ENCODE results near the gene CACYBP.
"Not testable (repeated sequence)": the region's sequence is repeated elsewhere in the genome, so short reads cannot be mapped to it uniquely, and the experiment has no call there.

Gene CACYBP

GRCh38 chr1:175005085-175005783 lies 5.5 kb downstream of the CACYBP start:
- Mint-ChIP-seq H3K4me3 (no peak overlapping the region), H3K27me3 (no peaks in the 10 kb centered on the region), H3K27ac (peak overlapping the region; percentile 4), H3K9me3 (no peaks in the 10 kb centered on the region), H3K36me3 (ENCODE audit: low read depth) (peaks cover 45% of the 10 kb centered on the region), H3K4me1 (ENCODE audit: low read depth) (peaks cover 44% of the 10 kb centered on the region)
- intact Hi-C loops (cut with micrococcal nuclease), result no loop called here

DNA sequence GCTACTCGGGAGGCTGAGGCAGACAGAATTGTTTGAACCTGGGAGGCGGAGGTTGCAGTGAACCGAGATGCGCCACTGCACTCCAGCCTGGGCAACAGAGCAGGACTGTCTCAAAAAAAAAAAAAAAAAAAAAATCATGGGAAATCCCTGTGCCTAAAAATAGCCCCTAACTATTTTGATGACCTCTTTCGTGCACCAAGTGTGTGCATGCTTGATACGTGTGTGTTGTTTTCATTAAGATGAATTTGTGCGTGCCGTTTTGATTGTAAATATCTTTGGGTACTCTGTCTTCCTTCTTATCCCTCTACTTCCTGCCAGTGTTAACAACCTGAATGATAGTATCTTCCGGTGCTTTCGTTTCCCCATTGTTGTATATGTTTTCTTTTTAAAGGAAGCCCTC lies 9.8 kb downstream of the CACYBP start:
- Mint-ChIP-seq H3K36me3 (ENCODE audit: low read depth) (peaks cover 87% of the 10 kb centered on the region), H3K9me3 (no peaks in the 10 kb centered on the region), H3K27ac (no peak overlapping the region), H3K27me3 (no peaks in the 10 kb centered on the region), H3K4me3 (no peak overlapping the region), H3K4me1 (ENCODE audit: low read depth) (peaks cover 11% of the 10 kb centered on the region)
- intact Hi-C loops (cut with micrococcal nuclease), result no loop called here

DNA sequence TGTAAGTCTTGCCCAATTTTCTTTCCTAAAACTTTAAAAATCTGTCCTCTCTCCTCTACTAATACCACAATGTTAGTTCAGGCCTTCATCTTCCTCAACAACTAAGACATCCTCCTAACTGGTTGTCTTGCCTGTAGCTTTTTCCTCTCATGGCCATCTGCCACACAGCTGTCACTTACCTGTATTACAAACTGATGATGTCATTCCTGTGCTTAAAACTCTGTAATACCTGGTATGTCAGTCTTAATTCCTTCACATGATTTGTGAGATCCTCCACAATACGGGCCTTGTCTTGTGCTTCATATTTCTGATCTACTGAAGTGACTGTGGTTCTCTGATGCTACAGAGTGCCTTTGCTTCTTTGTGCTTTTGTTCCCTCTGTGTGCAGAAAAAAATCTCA lies 13.7 kb downstream of the CACYBP start:
- Mint-ChIP-seq H3K36me3 (ENCODE audit: low read depth) (peaks cover 97% of the 10 kb centered on the region), H3K9me3 (no peaks in the 10 kb centered on the region), H3K27ac (no peak overlapping the region), H3K27me3 (no peaks in the 10 kb centered on the region), H3K4me3 (no peak overlapping the region), H3K4me1 (ENCODE audit: low read depth) (peaks cover 5% of the 10 kb centered on the region)
- intact Hi-C loops (cut with micrococcal nuclease), result no loop called here

DNA sequence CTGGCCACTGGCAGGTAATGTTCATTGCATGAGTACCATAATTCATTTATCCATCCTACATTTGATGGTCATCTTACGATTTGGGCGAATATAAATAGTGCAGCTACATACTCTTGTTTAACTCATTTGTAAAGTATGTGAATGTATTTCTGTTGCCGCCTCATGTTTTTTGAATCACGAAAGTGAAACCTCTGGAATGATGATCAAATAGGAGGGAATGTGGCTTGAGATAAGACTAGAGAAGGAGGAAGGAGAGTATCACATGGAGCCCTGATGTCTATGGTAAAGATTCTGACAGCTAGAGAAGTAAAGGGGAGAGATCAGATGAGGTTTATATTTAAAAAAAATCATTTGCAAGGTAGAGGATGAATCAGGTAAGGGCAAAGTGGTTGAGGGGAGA lies 15.5 kb downstream of the CACYBP start:
- intact Hi-C loops (cut with micrococcal nuclease), result no loop called here

GRCh38 chr1:175019524-175019923 lies 19.8 kb downstream of the CACYBP start:
- intact Hi-C loops (cut with micrococcal nuclease), result no loop called here
- H3K27ac Mint-ChIP-seq, result no peak overlapping the region
- no peak overlapping the region for H3K4me3 Mint-ChIP-seq
- no peaks in the 10 kb centered on the region for H3K9me3 Mint-ChIP-seq
- peaks cover 62% of the 10 kb centered on the region for H3K36me3 Mint-ChIP-seq (ENCODE audit: low read depth)
- H3K27me3 Mint-ChIP-seq, result no peaks in the 10 kb centered on the region
- peaks cover 30% of the 10 kb centered on the region for H3K4me1 Mint-ChIP-seq (ENCODE audit: low read depth)

More for the DNA sequence above, 15.5 kb downstream of the CACYBP start:
- Mint-ChIP-seq H3K4me3 (no peak overlapping the region), H3K27ac (no peak overlapping the region), H3K27me3 (no peaks in the 10 kb centered on the region), H3K9me3 (no peaks in the 10 kb centered on the region), H3K4me1 (ENCODE audit: low read depth) (peaks cover 10% of the 10 kb centered on the region), H3K36me3 (ENCODE audit: low read depth) (peaks cover 83% of the 10 kb centered on the region)

DNA sequence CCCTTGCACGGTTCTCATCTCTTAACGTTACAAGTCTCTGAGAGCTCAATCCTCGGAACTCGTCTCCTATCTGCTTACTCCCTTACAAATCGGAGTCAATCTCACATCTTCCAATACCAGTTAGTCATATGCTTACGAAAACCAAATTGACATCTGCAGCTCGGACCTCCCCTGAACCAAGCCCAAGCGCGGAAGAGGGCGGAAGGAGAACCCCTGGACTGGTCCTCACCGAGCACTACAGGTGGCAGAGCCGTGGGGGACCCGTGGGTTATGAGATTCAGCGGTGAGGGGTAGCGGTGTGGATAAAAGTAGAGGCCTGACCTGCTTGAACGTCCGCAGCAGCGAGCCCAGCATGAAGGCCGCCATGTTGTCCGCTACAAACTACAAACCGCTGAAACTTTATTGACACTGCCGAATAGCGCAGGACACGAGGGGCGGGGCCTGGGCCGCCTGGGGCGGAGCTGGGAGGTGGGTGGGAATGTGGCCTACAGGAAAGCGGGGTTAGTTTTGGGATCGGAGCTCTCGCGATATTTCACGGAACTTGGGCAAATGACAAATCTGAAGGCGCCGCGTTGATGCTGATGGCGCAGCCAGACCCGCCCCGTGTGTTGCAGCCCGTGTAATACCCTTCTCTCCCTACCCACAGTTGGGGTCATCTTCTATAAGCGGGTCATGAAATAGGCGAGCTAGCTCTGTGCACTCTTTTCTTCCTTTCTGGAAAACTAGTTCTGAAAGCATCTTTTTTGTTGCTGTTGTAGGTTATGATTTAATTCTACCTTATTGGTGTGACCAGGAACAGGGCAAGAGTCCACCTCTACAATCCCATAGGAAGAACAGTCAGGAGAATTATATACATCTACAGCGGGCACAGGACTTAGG lies 23.5 kb downstream of the CACYBP start, which contains the start of gene MRPS14:
TSS of gene MRPS14 (minus strand) at position 383 of the 879 bp plus-strand sequence. CDS start at position 366, 17 bp downstream.
- intact Hi-C loops (cut with micrococcal nuclease), result loop anchor here (1.0 to 10.0 kb wide), 2 partner anchors 24 to 1182 kb away; partner anchors contain the start of genes CACYBP and COP1
- Mint-ChIP-seq H3K27me3 (no peaks in the 10 kb centered on the region), H3K4me1 (ENCODE audit: low read depth) (peaks cover 24% of the 10 kb centered on the region), H3K27ac (peak within 1 kb of the TSS; percentile 90), H3K4me3 (peak within 1 kb of the TSS; percentile 79), H3K36me3 (ENCODE audit: low read depth) (peaks cover 24% of the 10 kb centered on the region), H3K9me3 (no peaks in the 10 kb centered on the region)

- H3K27me3 Mint-ChIP-seq, H3K9me3 Mint-ChIP-seq: not testable (repeated sequence)
- H3K4me3 Mint-ChIP-seq, result peak overlapping the region; percentile 79
- peaks cover 24% of the 10 kb centered on the region for H3K4me1 Mint-ChIP-seq (ENCODE audit: low read depth)
- intact Hi-C loops (cut with micrococcal nuclease), result loop anchor here (1.0 to 10.0 kb wide), 2 partner anchors 25 to 1181 kb away; partner anchors contain the start of genes CACYBP and COP1
- peak overlapping the region; percentile 90 for H3K27ac Mint-ChIP-seq
- H3K36me3 Mint-ChIP-seq (ENCODE audit: low read depth), result peaks cover 24% of the 10 kb centered on the region
Measured at GRCh38 chr1:175023922-175024242, 24.1 kb downstream of the CACYBP start.

GRCh38 chr1:175024773-175025172 lies 25.0 kb downstream of the CACYBP start:
- H3K27ac Mint-ChIP-seq, result no peak overlapping the region
- peaks cover 30% of the 10 kb centered on the region for H3K4me1 Mint-ChIP-seq (ENCODE audit: low read depth)
- intact Hi-C loops (cut with micrococcal nuclease), result loop anchor here (5.0 to 10.0 kb wide), 2 partner anchors 293 to 1180 kb away; partner anchors contain the start of gene COP1
- no peak overlapping the region for H3K4me3 Mint-ChIP-seq
- H3K9me3 Mint-ChIP-seq, result no peaks in the 10 kb centered on the region
- no peaks in the 10 kb centered on the region for H3K27me3 Mint-ChIP-seq
- peaks cover 24% of the 10 kb centered on the region for H3K36me3 Mint-ChIP-seq (ENCODE audit: low read depth)

- Mint-ChIP-seq H3K4me3 (no peak overlapping the region), H3K36me3 (ENCODE audit: low read depth) (no peaks in the 10 kb centered on the region), H3K9me3 (no peaks in the 10 kb centered on the region), H3K27me3 (no peaks in the 10 kb centered on the region), H3K27ac (no peak overlapping the region), H3K4me1 (ENCODE audit: low read depth) (peaks cover 10% of the 10 kb centered on the region)
- intact Hi-C loops (cut with micrococcal nuclease), result no loop called here
Measured at GRCh38 chr1:175033953-175034352, 34.2 kb downstream of the CACYBP start.

GRCh38 chr1:175034775-175035174 lies 35.0 kb downstream of the CACYBP start:
- Mint-ChIP-seq H3K27me3 (no peaks in the 10 kb centered on the region), H3K4me3 (no peak overlapping the region), H3K36me3 (ENCODE audit: low read depth) (no peaks in the 10 kb centered on the region), H3K4me1 (ENCODE audit: low read depth) (peaks cover 5% of the 10 kb centered on the region), H3K9me3 (no peaks in the 10 kb centered on the region), H3K27ac (no peak overlapping the region)
- intact Hi-C loops (cut with micrococcal nuclease), result no loop called here

GRCh38 chr1:175035865-175036264 lies 36.1 kb downstream of the CACYBP start:
- intact Hi-C loops (cut with micrococcal nuclease), result no loop called here
- no peaks in the 10 kb centered on the region for H3K27me3 Mint-ChIP-seq
- H3K9me3 Mint-ChIP-seq, result no peaks in the 10 kb centered on the region
- H3K36me3 Mint-ChIP-seq (ENCODE audit: low read depth), result no peaks in the 10 kb centered on the region
- H3K27ac Mint-ChIP-seq, result no peak overlapping the region
- H3K4me3 Mint-ChIP-seq, result no peak overlapping the region
- H3K4me1 Mint-ChIP-seq (ENCODE audit: low read depth), result peaks cover 5% of the 10 kb centered on the region

DNA sequence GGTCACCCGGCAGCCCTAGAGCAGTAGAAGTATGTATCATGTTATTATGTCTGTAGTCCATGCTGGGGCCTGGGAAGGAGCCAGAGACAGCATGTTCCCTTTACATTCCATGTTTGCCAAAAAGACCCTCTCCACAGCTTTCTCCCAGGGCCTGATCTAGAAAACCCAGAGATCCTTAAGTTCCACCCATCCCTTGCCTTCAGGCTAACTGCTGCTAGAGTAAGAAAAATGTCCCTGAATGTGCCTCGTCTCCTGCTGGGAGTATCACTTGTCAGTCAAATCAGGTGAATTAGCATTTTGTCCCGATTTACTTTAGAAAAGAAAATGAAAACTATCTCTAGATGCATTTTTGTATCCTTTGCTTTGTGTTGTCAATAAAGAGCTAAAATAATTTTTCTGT lies 36.7 kb downstream of the CACYBP start:
- intact Hi-C loops (cut with micrococcal nuclease), result no loop called here
- Mint-ChIP-seq H3K27ac (no peak overlapping the region), H3K4me1 (ENCODE audit: low read depth) (peaks cover 5% of the 10 kb centered on the region), H3K9me3 (no peaks in the 10 kb centered on the region), H3K27me3 (no peaks in the 10 kb centered on the region), H3K4me3 (no peak overlapping the region), H3K36me3 (ENCODE audit: low read depth) (no peaks in the 10 kb centered on the region)

DNA sequence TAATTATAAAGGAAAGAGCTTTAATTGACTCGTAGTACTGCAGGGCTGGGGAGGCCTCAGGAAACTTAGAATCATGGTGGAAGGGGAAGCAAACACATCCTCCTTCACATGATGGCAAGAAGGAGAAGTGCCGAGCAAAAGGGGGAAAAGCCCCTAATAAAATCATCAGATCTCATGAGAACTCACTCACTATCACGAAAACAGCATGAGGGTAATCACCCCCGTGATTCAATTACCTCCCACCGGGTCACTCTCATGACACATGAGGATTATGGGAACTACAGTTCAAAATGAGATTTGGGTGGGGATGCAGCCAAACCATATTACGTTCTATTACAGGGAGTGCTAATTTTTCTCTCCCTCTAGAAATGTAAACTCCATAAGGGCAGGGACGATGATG lies 37.7 kb downstream of the CACYBP start:
- intact Hi-C loops (cut with micrococcal nuclease), result no loop called here
- H3K4me3 Mint-ChIP-seq, result no peak overlapping the region
- H3K4me1 Mint-ChIP-seq (ENCODE audit: low read depth), result peaks cover 5% of the 10 kb centered on the region
- no peaks in the 10 kb centered on the region for H3K27me3 Mint-ChIP-seq
- no peaks in the 10 kb centered on the region for H3K9me3 Mint-ChIP-seq
- no peak overlapping the region for H3K27ac Mint-ChIP-seq
- H3K36me3 Mint-ChIP-seq (ENCODE audit: low read depth), result no peaks in the 10 kb centered on the region

- Mint-ChIP-seq H3K36me3 (ENCODE audit: low read depth) (no peaks in the 10 kb centered on the region), H3K4me1 (ENCODE audit: low read depth) (peaks cover 5% of the 10 kb centered on the region), H3K27me3 (no peaks in the 10 kb centered on the region), H3K9me3 (peaks cover 9% of the 10 kb centered on the region), H3K27ac (no peak overlapping the region), H3K4me3 (no peak overlapping the region)
- intact Hi-C loops (cut with micrococcal nuclease), result no loop called here
Measured at GRCh38 chr1:175040324-175040879, 40.7 kb downstream of the CACYBP start.

All from dendritic cell treated with granulocyte-macrophage colony-stimulating factor and Interleukin-4, amounts not matched to agents 40 ng/mL and 50 ng/mL, for 4 days (primary cell).